ENCODE measurements around the gene HLA-C. TPM values are rescaled to one million over a fixed set of nuclear protein-coding genes. Genes with fewer than 3 reads are reported as not detected.
"Not testable (repeated sequence)": the region's sequence is repeated elsewhere in the genome, so short reads cannot be mapped to it uniquely, and the experiment has no call there.

The HLA-C gene
- total and polyA plus RNA-seq, 7 donors: 129 to 907 (median 349) TPM

- Histone ChIP-seq H3K36me3 (no peaks in the 10 kb centered on the region), H3K9me3 (no peaks in the 10 kb centered on the region), H3K27me3 (peaks cover 0 to 24% (median 0%) of the 10 kb centered on the region in 3 donors), H3K4me3 (no peak overlapping the region), H3K4me1 (no peaks in the 10 kb centered on the region), H3K27ac (no peak overlapping the region)
- DNase-seq: no peak
- TF ChIP-seq CTCF (IDR thresholded peaks at IDR 0.05) (no peak), POLR2A (IDR thresholded peaks at IDR 0.05) (no peak), EP300 (IDR thresholded peaks at IDR 0.05) (no peak), POLR2AphosphoS5 (IDR thresholded peaks at IDR 0.05) (no peak)
- intact Hi-C loops (cut with DNase I): no loop called here
Measured at GRCh38 chr6:31289788-31290187, 17.9 kb upstream of the HLA-C start.

GRCh38 chr6:31287619-31288018 is 15.7 kb upstream of the HLA-C start:
- no peaks in the 10 kb centered on the region for H3K9me3 ChIP-seq
- WGBS, 2 donors: 83 to 90% methylated on average over 4 of the region's 4 CpGs
- no peak for DNase-seq
- intact Hi-C loops (cut with DNase I): no loop called here
- no peaks in the 10 kb centered on the region for H3K36me3 ChIP-seq
- H3K27me3 ChIP-seq: peaks cover 0 to 13% (median 0%) of the 10 kb centered on the region in 3 donors
- no peak overlapping the region for H3K27ac ChIP-seq
- no peak overlapping the region for H3K4me3 ChIP-seq
- TF ChIP-seq CTCF (IDR thresholded peaks at IDR 0.05) (no peak), POLR2A (IDR thresholded peaks at IDR 0.05) (no peak), POLR2AphosphoS5 (IDR thresholded peaks at IDR 0.05) (no peak), EP300 (IDR thresholded peaks at IDR 0.05) (no peak)
- no peaks in the 10 kb centered on the region for H3K4me1 ChIP-seq

- intact Hi-C loops (cut with DNase I): no loop called here
- Histone ChIP-seq H3K36me3 (no peaks in the 10 kb centered on the region), H3K4me1 (no peaks in the 10 kb centered on the region), H3K9me3 (no peaks in the 10 kb centered on the region), H3K27me3 (no peaks in the 10 kb centered on the region), H3K4me3 (no peak overlapping the region), H3K27ac (no peak overlapping the region)
- no peak for TF ChIP-seq EP300 (IDR thresholded peaks at IDR 0.05)
- no peak for TF ChIP-seq CTCF (IDR thresholded peaks at IDR 0.05)
- TF ChIP-seq POLR2AphosphoS5 (IDR thresholded peaks at IDR 0.05): no peak
- no peak for TF ChIP-seq POLR2A (IDR thresholded peaks at IDR 0.05)
- DNase-seq: no peak
- 69 to 72% methylated on average over 2 of the region's 2 CpGs for WGBS, 2 donors
Measured at GRCh38 chr6:31285982-31286381, 14.1 kb upstream of the HLA-C start.

- no peaks in the 10 kb centered on the region for H3K4me1 ChIP-seq
- intact Hi-C loops (cut with DNase I): no loop called here
- no peak overlapping the region for H3K27ac ChIP-seq
- 85 to 92% methylated on average over 3 of the region's 3 CpGs for WGBS, 2 donors
- no peaks in the 10 kb centered on the region for H3K27me3 ChIP-seq
- TF ChIP-seq POLR2A (IDR thresholded peaks at IDR 0.05) (no peak), EP300 (IDR thresholded peaks at IDR 0.05) (no peak), CTCF (IDR thresholded peaks at IDR 0.05) (no peak), POLR2AphosphoS5 (IDR thresholded peaks at IDR 0.05) (no peak)
- no peaks in the 10 kb centered on the region for H3K9me3 ChIP-seq
- no peak for DNase-seq
- no peak overlapping the region for H3K4me3 ChIP-seq
- H3K36me3 ChIP-seq: no peaks in the 10 kb centered on the region
Measured at GRCh38 chr6:31285486-31285885, 13.6 kb upstream of the HLA-C start.

GRCh38 chr6:31279647-31280046 is 7.8 kb upstream of the HLA-C start:
- WGBS, 2 donors: 70 to 88% methylated on average over 3 of the region's 3 CpGs
- H3K36me3 ChIP-seq; intact Hi-C loops (cut with DNase I); H3K27me3 ChIP-seq; H3K4me3 ChIP-seq; H3K27ac ChIP-seq; DNase-seq; H3K9me3 ChIP-seq; H3K4me1 ChIP-seq: not testable (repeated sequence)

Data from sigmoid colon (tissue), 7 donors.